ENCODE data around the gene CISH. TPM values are rescaled to one million over a fixed set of nuclear protein-coding genes. Genes with fewer than 3 reads are reported as not detected.

Gene CISH
- total and polyA plus RNA-seq, 9 of the 15 experiments (the other 6 are each of a cell fraction or from before 2014, with no cell fraction given): 1.7 to 47.7 (median 18.3) TPM

- TF ChIP-seq ETS1 (conservative IDR thresholded peaks at IDR 0.05; ENCODE audit: control insufficient read depth, low read depth, low read length) (no peak), ZNF24 (IDR thresholded peaks at IDR 0.05) (no peak), CREB1 (IDR thresholded peaks at IDR 0.05) (no peak), CREB1 (CRISPR knock-in tag; IDR thresholded peaks at IDR 0.05) (peak; percentile 3; the same call in 1 of the 2 replicates), ZNF274 (IDR thresholded peaks at IDR 0.05; ENCODE audit: borderline replicate concordance, low read depth, low read length) (no peak), SIRT6 (IDR thresholded peaks at IDR 0.05; ENCODE audit: low read depth, low read length) (no peak), RBFOX2 (IDR thresholded peaks at IDR 0.05; ENCODE audit: low read depth, low read length) (peak; percentile 74), VEZF1 (CRISPR knock-in tag; IDR thresholded peaks at IDR 0.05) (peak; percentile 100), NKRF (IDR thresholded peaks at IDR 0.05; ENCODE audit: borderline replicate concordance) (peak; percentile 25; the same call in 1 of the 2 replicates), ZFP30 (CRISPR knock-in tag; IDR thresholded peaks at IDR 0.05; ENCODE audit: borderline replicate concordance) (no peak), CCNT2 (IDR thresholded peaks at IDR 0.05; ENCODE audit: borderline replicate concordance, extremely low read depth, insufficient read length, low read depth, low read length) (peak; percentile 38), CBX1 (IDR thresholded peaks at IDR 0.05; ENCODE audit: low read depth) (no peak), GATAD2B (IDR thresholded peaks at IDR 0.05; ENCODE audit: borderline replicate concordance) (no peak), ELK3 (CRISPR knock-in tag; IDR thresholded peaks at IDR 0.05) (no peak), PCBP1 (IDR thresholded peaks at IDR 0.05; ENCODE audit: low read depth, low read length, poor library complexity, severe bottlenecking) (peak; percentile 94), JUNB (CRISPR knock-in tag; conservative IDR thresholded peaks at IDR 0.05) (no peak), KLF16 (IDR thresholded peaks at IDR 0.05) (no peak), FOXK2 (conservative IDR thresholded peaks at IDR 0.05 in 1 of 2, IDR thresholded peaks at IDR 0.05 in 1 of 2; ENCODE audit: low read depth in 2 of 2) (no peak), ZNF395 (CRISPR knock-in tag; IDR thresholded peaks at IDR 0.05) (no peak), ZNF511 (CRISPR knock-in tag; IDR thresholded peaks at IDR 0.05) (no peak)
These were observed 5.7 kb upstream of the CISH start, which contains the start of gene MAPKAPK3 (continued) for GRCh38 chr3:50617096-50617791.

Measured in K562 (cell line).